HEK293 (cell line): ENCODE results near the gene OLFM1.

Experiments used
- CTCF ChIA-PET: fragments of 350-600 bp; formaldehyde crosslinking; extraction: SDS; loops from one replicate; lab custom pipeline; 2021; ENCODE audit warnings: antibody characterized with exemption; lab: Yijun Ruan, JAX
- POLR2A ChIA-PET: fragments of 300-600 bp; formaldehyde crosslinking; extraction: SDS; loops from one replicate; lab custom pipeline; 2020; ENCODE audit warnings: antibody characterized with exemption, inconsistent platforms; lab: Yijun Ruan, JAX
- H3K27ac ChIP-seq: fragments of 200-500 bp; sonication (Bioruptor generic); 2 replicates; pipeline ENCODE4 v1.5.1; 2014; ENCODE audit warnings: low read depth, low read length, control low read depth, inconsistent platforms; ENCODE audit errors: extremely low read depth
- H3K36me3 ChIP-seq, 2 experiments: fragments of 200-500 bp in 1 of 2; sonication (Bioruptor generic) in 1 of 2; 1 replicate in 1 of 2; 2 replicates in 1 of 2; pipeline ENCODE4 v1.5.1; 2014 to 2017; ENCODE audit warnings: inconsistent platforms in 2 of 2, low read length in 2 of 2; ENCODE audit not compliant: control insufficient read depth in 2 of 2, insufficient read depth in 1 of 2
- H3K4me1 ChIP-seq: fragments of 200-500 bp; sonication (Bioruptor generic); 2 replicates; pipeline ENCODE4 v1.5.1; 2014; ENCODE audit warnings: mild to moderate bottlenecking, low read length, inconsistent platforms; ENCODE audit not compliant: control insufficient read depth, insufficient read depth
- H3K4me3 ChIP-seq: 2 replicates; pipeline ENCODE4 v1.5.1; 2011; ENCODE audit warnings: low read depth, mild to moderate bottlenecking, control low read depth, low read length, moderate library complexity
- H3K9me3 ChIP-seq: fragments of 200-500 bp; sonication (Bioruptor generic); 2 replicates; pipeline ENCODE4 v1.5.1; 2014; ENCODE audit warnings: low read depth, low read length, inconsistent platforms; ENCODE audit not compliant: control insufficient read depth, insufficient read depth
- INSM2 ChIP-seq: fragments of 450-650 bp; formaldehyde crosslinking; IDR thresholded peaks from 2 replicates; pipeline ENCODE4 v1.5.1; 2016; ENCODE audit warnings: missing biosample characterization, missing genetic modification characterization
- KLF1 ChIP-seq: fragments of 450-650 bp; formaldehyde crosslinking; IDR thresholded peaks from 2 replicates; pipeline ENCODE4 v1.5.1; 2016; ENCODE audit warnings: missing biosample characterization, missing genetic modification characterization
- MEIS1 ChIP-seq: sonication (generic); formaldehyde crosslinking; IDR thresholded peaks from 2 replicates; pipeline ENCODE4 v1.8.1; 2022; ENCODE audit warnings: missing genetic modification reagents, mild to moderate bottlenecking, borderline replicate concordance
- PRDM4 ChIP-seq: fragments of 450-650 bp; formaldehyde crosslinking; IDR thresholded peaks from 2 replicates; pipeline ENCODE4 v1.5.1; 2017; ENCODE audit warnings: missing biosample characterization, missing genetic modification characterization
- REPIN1 ChIP-seq: fragments of 450-650 bp; formaldehyde crosslinking; IDR thresholded peaks from 2 replicates; pipeline ENCODE4 v1.5.1; 2017; ENCODE audit warnings: missing biosample characterization, missing genetic modification characterization, low read depth
- ZFP41 ChIP-seq: fragments of 450-650 bp; formaldehyde crosslinking; IDR thresholded peaks from 2 replicates; pipeline ENCODE4 v1.5.1; 2016; ENCODE audit warnings: missing biosample characterization, missing genetic modification characterization, borderline replicate concordance
- ZNF138 ChIP-seq: fragments of 450-650 bp; formaldehyde crosslinking; IDR thresholded peaks from 2 replicates; pipeline ENCODE4 v1.5.1; 2016; ENCODE audit warnings: missing biosample characterization, missing genetic modification characterization, borderline replicate concordance
- ZNF2 ChIP-seq: fragments of 450-650 bp; formaldehyde crosslinking; IDR thresholded peaks from 2 replicates; pipeline ENCODE4 v1.5.1; 2016; ENCODE audit warnings: missing biosample characterization, missing genetic modification characterization
- ZNF266 ChIP-seq: fragments of 450-650 bp; formaldehyde crosslinking; IDR thresholded peaks from 2 replicates; pipeline ENCODE4 v1.5.1; 2016; ENCODE audit warnings: missing biosample characterization, missing genetic modification characterization, low read depth
- ZNF335 ChIP-seq: fragments of 450-650 bp; formaldehyde crosslinking; conservative IDR thresholded peaks from 2 replicates; pipeline ENCODE4 v1.5.1; 2016; ENCODE audit warnings: missing biosample characterization, missing genetic modification characterization
- ZNF510 ChIP-seq: fragments of 450-650 bp; formaldehyde crosslinking; IDR thresholded peaks from 2 replicates; pipeline ENCODE4 v1.5.1; 2018; ENCODE audit warnings: mild to moderate bottlenecking, missing genetic modification characterization, missing biosample characterization; ENCODE audit not compliant: insufficient replicate concordance
- ZNF560 ChIP-seq: fragments of 450-650 bp; formaldehyde crosslinking; IDR thresholded peaks from 2 replicates; pipeline ENCODE4 v1.5.1; 2017; ENCODE audit warnings: missing biosample characterization, missing genetic modification characterization, borderline replicate concordance
- ZNF623 ChIP-seq: fragments of 450-650 bp; formaldehyde crosslinking; IDR thresholded peaks from 2 replicates; pipeline ENCODE4 v1.5.1; 2016; ENCODE audit warnings: missing biosample characterization, missing genetic modification characterization
- ZNF624 ChIP-seq: fragments of 450-650 bp; formaldehyde crosslinking; IDR thresholded peaks from 2 replicates; pipeline ENCODE4 v1.5.1; 2017; ENCODE audit warnings: missing biosample characterization, missing genetic modification characterization
- ZNF692 ChIP-seq: fragments of 450-650 bp; formaldehyde crosslinking; IDR thresholded peaks from 2 replicates; pipeline ENCODE4 v1.5.1; 2016; ENCODE audit warnings: missing biosample characterization, missing genetic modification characterization
- ZNF701 ChIP-seq: fragments of 450-650 bp; formaldehyde crosslinking; IDR thresholded peaks from 2 replicates; pipeline ENCODE4 v1.5.1; 2016; ENCODE audit warnings: missing biosample characterization, missing genetic modification characterization
- ZNF776 ChIP-seq: fragments of 450-650 bp; formaldehyde crosslinking; IDR thresholded peaks from 2 replicates; pipeline ENCODE4 v1.5.0; 2017; ENCODE audit warnings: missing biosample characterization, missing genetic modification characterization, borderline replicate concordance

Gene OLFM1

GRCh38 chr9:135163023-135163780, 75.7 kb downstream of the OLFM1 start:
- TF ChIP-seq ZNF2 (tag by site-specific recombination) = no peak
- TF ChIP-seq INSM2 (tag by site-specific recombination) = no peak
- no peak for TF ChIP-seq ZNF335
- no peak for TF ChIP-seq REPIN1 (tag by site-specific recombination)
- no peak for TF ChIP-seq KLF1 (tag by site-specific recombination)
- no peak for TF ChIP-seq ZNF560 (tag by site-specific recombination)
- TF ChIP-seq ZNF138 (tag by site-specific recombination) = no peak
- TF ChIP-seq ZNF692 (tag by site-specific recombination) = no peak
- no peak for TF ChIP-seq ZNF623 (tag by site-specific recombination)
- no peak for TF ChIP-seq ZNF701 (tag by site-specific recombination)
- no peak for TF ChIP-seq ZNF266 (tag by site-specific recombination)
- TF ChIP-seq ZFP41 = no peak
- TF ChIP-seq MEIS1 (CRISPR knock-in tag) = no peak
- Histone ChIP-seq H3K4me1 (no peaks in the 10 kb centered on the region), H3K9me3 (no peaks in the 10 kb centered on the region), H3K36me3 (no peaks in the 10 kb centered on the region), H3K27ac (no peak overlapping the region), H3K4me3 (no peak overlapping the region)
- POLR2A ChIA-PET = interaction anchor here (0.6 kb wide), 1 partner anchor 453 kb away, joined by 6 read pairs; no protein-coding TSS in a partner anchor
- CTCF ChIA-PET = no interaction called here

GRCh38 chr9:135164036-135164435, 76.6 kb downstream of the OLFM1 start:
- Histone ChIP-seq H3K4me1 (no peaks in the 10 kb centered on the region), H3K4me3 (no peak overlapping the region), H3K36me3 (no peaks in the 10 kb centered on the region), H3K27ac (no peak overlapping the region), H3K9me3 (no peaks in the 10 kb centered on the region)
- TF ChIP-seq ZNF624 = no peak
- no peak for TF ChIP-seq ZNF776 (tag by site-specific recombination)
- no peak for TF ChIP-seq ZNF510 (tag by site-specific recombination)
- no peak for TF ChIP-seq PRDM4 (tag by site-specific recombination)
- ChIA-PET POLR2A (no interaction called here), CTCF (no interaction called here)
